Stimulated activated CD8-positive, alpha-beta memory T cell treated with anti-CD3 and anti-CD28 coated beads, Interleukin-7, amount 100 ng/mL, for 4 hours (primary cell): ENCODE results near the gene ZNF469.

Source experiments
- DNase-seq, 2 donors: peaks; one replicate each; pipeline ENCODE4 v3.0.0-alpha.2; 2020; ENCODE audit warnings: low read depth in 2 of 2

Gene ZNF469

GRCh38 chr16:88376835-88377726, 5.7 kb upstream of the ZNF469 start:
- no peak for DNase-seq

DNA sequence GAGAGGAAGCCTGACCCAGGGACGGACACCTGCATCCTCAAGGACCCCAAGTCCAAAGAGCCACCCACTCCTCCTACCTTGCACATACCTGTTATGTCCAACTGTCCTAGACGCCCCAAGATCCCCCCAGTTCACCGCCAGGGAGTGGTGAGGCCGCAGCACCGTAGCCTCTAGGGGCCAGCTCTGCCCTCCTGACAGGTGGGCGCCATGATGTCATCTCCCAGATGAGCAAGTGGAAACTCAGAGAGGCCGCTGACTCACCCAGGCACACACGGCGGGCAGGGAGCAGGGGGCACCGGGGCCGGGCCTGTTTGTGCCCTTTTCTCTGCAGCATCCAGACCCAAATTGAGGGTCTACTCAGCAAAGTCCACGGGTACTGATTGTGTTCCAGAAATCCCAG, 4.8 kb upstream of the ZNF469 start:
- DNase-seq: no peak

GRCh38 chr16:88378401-88378800, 4.4 kb upstream of the ZNF469 start:
- no peak for DNase-seq

DNA sequence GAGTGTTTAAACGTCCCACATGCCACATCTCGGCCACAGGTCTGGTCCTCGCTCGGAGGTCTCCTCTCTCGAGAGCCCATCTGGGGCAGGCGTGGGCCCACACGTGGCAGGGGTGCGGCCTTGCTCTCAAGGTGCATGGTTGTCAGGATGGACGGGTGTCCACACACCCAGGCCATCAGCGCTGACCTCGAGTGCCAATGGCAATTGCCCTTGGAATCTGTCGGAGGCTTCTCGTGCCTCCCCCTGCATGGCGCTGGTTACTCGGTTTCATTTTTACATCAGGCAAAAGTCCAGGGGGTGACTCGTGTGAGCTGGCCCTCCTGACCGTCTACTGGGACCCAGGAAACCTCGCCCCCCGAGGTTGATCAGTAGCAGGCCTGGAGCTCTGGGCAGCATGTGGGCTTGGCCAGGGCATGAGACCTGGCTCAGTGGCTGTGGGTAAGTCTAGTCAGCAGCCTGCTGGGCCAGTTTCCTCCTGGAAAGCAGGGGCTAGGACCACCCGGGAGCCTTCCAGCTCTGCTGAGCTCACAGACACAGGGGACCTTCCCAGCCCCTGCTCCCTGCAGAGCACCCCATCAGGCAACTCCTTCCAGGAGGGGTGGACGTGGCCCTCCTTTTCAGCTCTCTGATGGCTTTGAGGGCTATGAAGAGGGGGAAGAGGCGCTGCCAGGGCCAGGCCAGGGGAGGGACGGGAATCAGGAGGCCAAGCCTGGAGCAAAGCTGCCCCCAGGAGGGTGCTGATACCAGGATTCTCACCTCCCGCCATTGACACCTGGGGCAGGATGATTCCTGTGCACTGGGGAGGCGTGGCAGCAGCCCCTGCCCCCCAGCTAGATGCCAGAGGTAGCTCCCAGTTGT, 3.7 kb upstream of the ZNF469 start:
- no peak for DNase-seq

GRCh38 chr16:88379694-88380040, 3.1 kb upstream of the ZNF469 start:
- no peak for DNase-seq

- no peak for DNase-seq
Measured at GRCh38 chr16:88380099-88380498, 2.7 kb upstream of the ZNF469 start.

DNA sequence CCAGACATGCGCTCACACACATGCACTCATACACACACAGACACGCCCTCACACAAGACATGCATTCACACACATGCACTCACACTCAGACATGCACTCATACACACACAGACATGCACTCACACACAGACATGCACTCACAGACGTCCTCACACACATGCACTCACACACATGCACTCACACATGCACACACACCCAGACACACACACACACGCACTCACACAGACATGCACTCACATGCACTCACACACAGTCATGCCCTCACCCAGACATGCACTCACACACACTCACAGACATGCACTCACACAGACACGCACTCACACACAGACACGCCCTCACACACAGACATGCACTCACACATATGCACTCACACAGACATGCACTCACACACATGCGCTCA, 2.1 kb upstream of the ZNF469 start:
- DNase-seq: no peak

DNA sequence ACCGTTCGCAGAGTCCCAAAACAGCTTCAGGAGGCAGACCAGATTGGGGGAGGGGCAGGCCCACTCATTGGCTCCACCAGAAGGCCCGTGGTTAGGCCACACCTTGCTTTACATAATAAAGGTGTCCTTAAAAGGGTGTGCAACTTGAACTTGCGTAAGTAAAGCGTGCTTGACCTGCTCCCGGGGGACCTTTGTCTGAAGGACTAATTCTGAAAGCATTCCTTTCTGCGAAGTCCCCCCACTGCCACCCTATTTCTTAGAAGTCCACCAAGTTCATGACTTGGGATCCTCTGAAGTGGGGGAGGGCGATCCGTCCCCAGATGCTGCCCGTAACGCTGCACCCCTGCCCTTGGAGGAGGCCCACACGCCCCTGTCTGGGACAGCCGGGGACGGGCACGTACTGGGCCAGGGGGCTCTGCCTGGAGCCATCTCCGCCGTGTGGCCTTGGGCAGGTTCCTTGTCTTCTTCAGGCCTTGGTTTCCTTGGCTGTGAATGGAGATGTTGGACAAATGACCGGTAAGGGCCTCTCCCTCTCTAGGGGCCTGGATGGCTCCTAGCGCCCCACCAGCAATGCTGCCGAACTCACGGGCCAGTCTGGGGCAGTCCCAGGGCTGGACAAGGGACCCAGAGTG, 823 bp upstream of the ZNF469 start:
- no peak for DNase-seq

- DNase-seq: no peak
Measured at GRCh38 chr16:88383401-88384221, 852 bp downstream of the ZNF469 start.

- no peak for DNase-seq
Measured at GRCh38 chr16:88384222-88385111, 1.7 kb downstream of the ZNF469 start.

- no peak for DNase-seq
Measured at GRCh38 chr16:88385112-88385594, 2.4 kb downstream of the ZNF469 start.

DNA sequence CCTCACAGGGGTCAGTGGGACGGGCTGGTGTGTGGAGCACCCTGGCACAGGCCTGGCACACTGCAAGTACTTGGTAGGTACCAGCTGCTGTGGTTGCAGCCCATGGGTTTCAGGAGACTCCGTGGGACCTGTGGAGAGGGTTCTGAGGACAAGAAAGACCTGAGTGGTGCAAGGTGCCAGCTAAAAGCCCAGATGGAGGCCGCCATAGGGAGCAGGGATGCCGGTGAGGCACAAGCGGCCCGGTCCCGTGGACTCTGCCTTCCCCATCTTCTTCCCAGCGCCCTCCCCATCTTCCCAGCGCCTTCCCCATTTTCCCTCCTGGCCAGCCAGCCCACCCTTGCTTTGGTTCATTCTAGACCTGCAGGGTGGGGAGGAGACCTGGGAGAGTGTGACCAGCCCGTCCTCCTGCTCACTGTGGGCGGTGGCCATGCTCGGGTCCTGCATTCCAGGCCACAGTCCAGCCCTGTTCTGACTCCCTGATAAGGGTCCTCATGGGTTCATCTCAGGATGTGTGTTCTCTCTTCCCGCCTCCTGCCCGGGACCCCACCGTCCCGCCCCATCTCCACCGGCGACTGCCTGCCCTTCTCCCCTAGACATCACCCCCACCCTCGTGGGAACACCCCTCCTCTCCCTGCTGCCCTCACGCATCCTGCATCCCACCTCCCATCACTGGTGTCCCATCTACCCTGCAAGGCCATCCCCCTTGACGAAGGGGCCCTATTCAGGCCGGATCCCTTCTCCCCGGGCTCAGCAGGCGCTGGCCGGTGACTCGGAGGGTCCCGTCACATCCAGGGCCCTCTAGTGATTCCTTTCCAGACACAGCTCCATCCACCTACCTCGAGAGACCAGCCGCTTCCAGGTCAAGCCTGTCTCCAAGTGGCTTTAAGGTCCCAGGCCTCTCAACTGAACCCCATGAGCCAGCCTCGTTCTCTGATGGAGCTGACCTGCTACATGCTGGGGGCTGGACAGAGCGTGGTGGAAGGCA, 3.4 kb downstream of the ZNF469 start:
- DNase-seq: no peak

GRCh38 chr16:88387180-88387765, 4.5 kb downstream of the ZNF469 start:
- no peak for DNase-seq

- DNase-seq: no peak
Measured at GRCh38 chr16:88387941-88388627, 5.3 kb downstream of the ZNF469 start.

- no peak for DNase-seq
Measured at GRCh38 chr16:88389191-88389590, 6.4 kb downstream of the ZNF469 start.

- DNase-seq: no peak
Measured at GRCh38 chr16:88389621-88390160, 6.9 kb downstream of the ZNF469 start.

- no peak for DNase-seq
Measured at GRCh38 chr16:88390265-88390664, 7.5 kb downstream of the ZNF469 start.

DNA sequence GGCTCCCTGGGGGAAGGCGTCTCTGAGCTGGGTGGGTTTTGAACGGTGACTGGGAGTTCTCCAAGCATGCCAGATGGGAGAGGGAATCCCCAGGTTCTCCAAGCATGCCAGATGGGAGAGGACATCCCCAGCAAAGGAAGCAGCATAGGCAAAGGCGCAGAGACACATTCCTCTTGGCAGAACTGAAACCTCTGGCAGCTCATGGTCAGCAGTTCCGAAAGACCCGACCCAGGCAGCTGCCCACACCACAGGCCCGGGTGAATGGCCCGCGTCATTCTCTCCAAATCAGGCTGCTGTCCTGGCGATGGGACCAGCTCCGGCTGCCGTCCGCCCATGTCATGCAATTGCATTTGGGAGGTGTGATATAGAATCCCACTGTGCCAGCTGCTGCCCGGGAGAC, 8.0 kb downstream of the ZNF469 start:
- DNase-seq: no peak
